Measurements from ENCODE around the gene ID1. TPM values are rescaled to one million over a fixed set of nuclear protein-coding genes. Genes with fewer than 3 reads are reported as not detected.
"Not testable (repeated sequence)": the region's sequence is repeated elsewhere in the genome, so short reads cannot be mapped to it uniquely, and the experiment has no call there.

ID1 gene
- total and polyA plus RNA-seq, 9 donors: 21.2 to 79.2 (median 36.5) TPM

DNA sequence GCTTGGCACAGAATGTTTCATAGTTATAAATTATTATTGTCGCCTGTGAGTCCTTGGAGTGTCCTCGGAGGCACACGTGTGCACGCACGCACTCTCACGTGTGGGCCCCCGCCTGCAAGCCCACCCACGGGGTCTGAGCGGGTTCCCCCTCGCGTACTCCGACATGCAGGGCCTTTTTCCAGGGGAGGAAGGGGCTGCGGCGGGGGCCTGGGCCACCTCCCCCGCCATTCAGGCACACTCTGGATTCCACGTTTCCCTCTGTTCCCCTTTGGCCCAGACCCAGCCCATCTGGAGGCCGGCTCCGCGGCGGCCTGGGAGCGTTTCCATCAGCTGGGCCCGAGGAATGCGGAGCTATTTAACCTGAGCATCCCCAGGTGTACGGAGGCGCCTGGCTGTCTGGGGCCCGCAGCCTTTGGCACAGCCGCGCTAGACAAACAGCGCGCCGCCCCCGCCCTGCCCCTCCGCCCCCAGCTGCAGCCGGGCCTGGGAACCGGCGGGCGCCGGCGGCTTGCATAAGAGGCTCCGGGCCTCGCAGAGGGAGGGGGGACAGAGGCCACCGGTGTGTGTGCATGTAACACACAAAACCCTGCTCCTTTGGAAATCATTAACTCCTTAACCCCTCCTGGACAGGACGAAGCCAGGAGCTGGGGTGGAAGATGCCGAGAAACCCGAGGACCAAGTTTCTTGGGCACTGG, 3.3 kb downstream of the ID1 start:
- H3K9me3 ChIP-seq (replicated peaks; ENCODE audit: control insufficient read depth, low read depth, low read length): no peaks in the 10 kb centered on the region
- H3K36me3 ChIP-seq (ENCODE audit: control insufficient read depth, insufficient read depth, low read length): no peaks in the 10 kb centered on the region
- peaks cover 56% of the 10 kb centered on the region for H3K4me1 ChIP-seq (ENCODE audit: control insufficient read depth, insufficient read depth, low read length)
- H3K4me3 ChIP-seq (ENCODE audit: low read length): no peak overlapping the region
- peak; percentile 93 for DNase-seq
- peaks cover 12% of the 10 kb centered on the region for H3K27me3 ChIP-seq (ENCODE audit: control insufficient read depth, insufficient read depth, low read length)
- WGBS (ENCODE audit: insufficient coverage): under 1% methylated on average over 27 of the region's 45 CpGs
- peak overlapping the region; percentile 92 for H3K27ac ChIP-seq (ENCODE audit: low read length)

DNA sequence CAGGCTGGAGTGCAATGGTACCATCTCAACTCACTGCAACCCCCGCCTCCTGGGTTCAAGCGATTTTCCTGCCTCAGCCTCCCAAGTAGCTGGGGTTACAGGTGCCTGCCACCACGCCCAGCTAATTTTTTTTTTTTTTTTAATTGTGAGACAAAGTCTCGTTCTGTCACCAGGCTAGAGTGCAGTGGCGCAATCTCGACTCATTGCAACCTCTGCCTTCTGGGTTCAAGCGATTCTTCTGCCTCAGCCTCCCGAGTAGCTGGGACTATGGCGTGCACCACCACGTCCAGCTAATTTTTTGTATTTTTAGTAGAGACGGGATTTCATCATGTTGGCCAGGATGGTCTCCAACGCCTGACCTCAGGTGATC, 7.2 kb downstream of the ID1 start:
- H3K4me1 ChIP-seq (ENCODE audit: control insufficient read depth, insufficient read depth, low read length): peaks cover 29% of the 10 kb centered on the region
- DNase-seq; H3K36me3 ChIP-seq (ENCODE audit: control insufficient read depth, insufficient read depth, low read length); H3K27ac ChIP-seq (ENCODE audit: low read length); H3K4me3 ChIP-seq (ENCODE audit: low read length); H3K9me3 ChIP-seq (replicated peaks; ENCODE audit: control insufficient read depth, low read depth, low read length); H3K27me3 ChIP-seq (ENCODE audit: control insufficient read depth, insufficient read depth, low read length): not testable (repeated sequence)
- 90% methylated on average over 10 of the region's 12 CpGs for WGBS (ENCODE audit: insufficient coverage)

DNA sequence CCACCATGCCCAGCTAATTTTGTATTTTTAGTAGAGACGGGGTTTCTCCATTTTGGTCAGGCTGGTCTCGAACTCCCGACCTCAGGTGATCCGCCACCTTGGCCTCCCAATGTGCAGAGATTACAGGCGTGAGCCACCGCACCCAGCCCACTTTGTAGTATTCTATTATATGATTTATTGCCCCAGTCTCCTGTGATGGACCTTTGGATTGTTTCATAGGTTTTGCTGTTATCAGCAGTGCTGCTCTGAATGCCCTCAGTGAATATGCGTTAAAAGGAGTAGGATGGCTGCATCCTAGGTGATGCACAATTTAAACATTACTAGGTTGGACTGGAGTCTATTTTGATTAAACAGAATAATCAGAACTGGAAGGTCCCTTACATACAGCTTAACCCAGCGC, 10.3 kb downstream of the ID1 start:
- WGBS (ENCODE audit: insufficient coverage): no CpG with 5 or more reads among the region's 8 CpGs
- H3K9me3 ChIP-seq (replicated peaks; ENCODE audit: control insufficient read depth, low read depth, low read length): no peaks in the 10 kb centered on the region
- no peak for DNase-seq
- no peaks in the 10 kb centered on the region for H3K27me3 ChIP-seq (ENCODE audit: control insufficient read depth, insufficient read depth, low read length)
- H3K36me3 ChIP-seq (ENCODE audit: control insufficient read depth, insufficient read depth, low read length): no peaks in the 10 kb centered on the region
- H3K27ac ChIP-seq (ENCODE audit: low read length): no peak overlapping the region
- H3K4me3 ChIP-seq (ENCODE audit: low read length): no peak overlapping the region
- H3K4me1 ChIP-seq (ENCODE audit: control insufficient read depth, insufficient read depth, low read length): peaks cover 8% of the 10 kb centered on the region

DNA sequence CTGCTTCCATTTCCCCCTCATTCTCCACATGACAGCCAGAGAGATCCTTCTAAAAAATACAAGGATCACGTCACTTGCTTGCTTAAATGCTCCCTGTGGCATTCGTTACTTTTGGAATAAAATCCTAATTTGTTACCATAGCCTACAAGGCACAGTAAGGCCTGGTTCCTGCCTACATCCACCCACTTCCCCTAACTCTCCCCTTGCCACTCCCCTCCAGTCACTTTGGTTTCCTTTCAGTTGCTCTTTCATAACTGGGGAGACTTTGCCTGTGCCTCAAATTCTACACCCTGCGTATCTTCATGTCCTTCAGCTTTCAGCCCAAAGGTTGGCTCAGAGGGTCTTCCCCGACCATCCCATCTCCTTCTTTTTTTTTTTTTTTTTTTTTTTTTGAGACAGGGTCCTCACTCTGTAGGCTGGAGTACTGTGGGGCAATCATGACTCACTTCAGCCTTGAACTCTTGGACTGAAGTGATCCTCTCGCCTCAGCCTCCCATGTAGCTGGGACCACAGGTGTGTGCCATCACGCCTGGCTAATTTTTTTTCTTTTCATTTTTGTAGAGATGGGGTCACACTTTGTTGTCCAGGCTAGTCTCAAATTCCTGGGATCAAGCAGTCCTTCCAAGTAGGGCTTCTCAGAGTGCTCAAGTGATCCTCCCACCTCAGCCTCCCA, 12.5 kb downstream of the ID1 start:
- H3K27ac ChIP-seq (ENCODE audit: low read length): no peak overlapping the region
- H3K4me3 ChIP-seq (ENCODE audit: low read length): no peak overlapping the region
- peaks cover 4% of the 10 kb centered on the region for H3K4me1 ChIP-seq (ENCODE audit: control insufficient read depth, insufficient read depth, low read length)
- H3K36me3 ChIP-seq (ENCODE audit: control insufficient read depth, insufficient read depth, low read length): no peaks in the 10 kb centered on the region
- H3K9me3 ChIP-seq (replicated peaks; ENCODE audit: control insufficient read depth, low read depth, low read length): no peaks in the 10 kb centered on the region
- no peaks in the 10 kb centered on the region for H3K27me3 ChIP-seq (ENCODE audit: control insufficient read depth, insufficient read depth, low read length)
- DNase-seq: no peak
- WGBS (ENCODE audit: insufficient coverage): 87% methylated on average over 4 of the region's 6 CpGs

DNA sequence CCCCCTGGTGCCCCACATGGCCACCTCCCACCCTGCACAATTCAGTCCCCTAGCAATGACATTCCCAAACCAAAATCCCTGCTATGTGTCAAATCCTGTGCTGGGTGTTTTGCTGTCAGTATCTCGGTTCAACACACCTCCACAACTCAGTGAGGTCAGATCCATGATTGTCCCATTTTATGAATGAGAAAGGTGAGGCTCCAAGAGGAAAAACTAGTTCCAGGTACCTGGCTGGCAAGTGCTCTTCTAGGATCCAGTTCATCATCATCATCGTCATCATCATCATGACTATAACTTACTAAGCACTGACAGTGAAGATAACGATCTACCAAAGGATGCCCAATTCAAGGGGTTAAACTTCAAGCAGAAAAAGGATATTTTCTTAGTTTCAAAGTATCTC, 15.2 kb downstream of the ID1 start:
- no peaks in the 10 kb centered on the region for H3K9me3 ChIP-seq (replicated peaks; ENCODE audit: control insufficient read depth, low read depth, low read length)
- no CpG with 5 or more reads among the region's 3 CpGs for WGBS (ENCODE audit: insufficient coverage)
- H3K36me3 ChIP-seq (ENCODE audit: control insufficient read depth, insufficient read depth, low read length): no peaks in the 10 kb centered on the region
- H3K4me3 ChIP-seq (ENCODE audit: low read length): no peak overlapping the region
- no peak overlapping the region for H3K27ac ChIP-seq (ENCODE audit: low read length)
- no peak for DNase-seq
- peaks cover 3% of the 10 kb centered on the region for H3K4me1 ChIP-seq (ENCODE audit: control insufficient read depth, insufficient read depth, low read length)
- no peaks in the 10 kb centered on the region for H3K27me3 ChIP-seq (ENCODE audit: control insufficient read depth, insufficient read depth, low read length)

DNA sequence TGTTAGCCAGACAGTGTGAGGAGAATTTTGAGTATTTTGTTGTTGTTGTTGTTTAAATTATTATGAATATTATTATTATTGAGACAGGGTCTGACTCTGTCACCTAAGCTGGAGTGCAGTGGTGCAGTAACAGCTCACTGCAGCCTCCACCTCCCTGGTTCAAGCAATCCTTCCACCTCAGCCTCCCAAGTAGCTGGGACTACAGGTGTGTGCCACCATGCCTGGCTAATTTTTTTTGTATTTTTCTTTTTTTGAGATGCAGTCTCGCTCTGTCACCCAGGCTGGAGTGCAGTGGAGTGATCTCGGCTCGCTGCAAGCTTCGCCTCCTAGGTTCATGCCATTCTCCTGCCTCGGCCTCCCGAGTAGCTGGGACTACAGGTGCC, 18.0 kb downstream of the ID1 start:
- DNase-seq; H3K4me1 ChIP-seq (ENCODE audit: control insufficient read depth, insufficient read depth, low read length); H3K27ac ChIP-seq (ENCODE audit: low read length); H3K27me3 ChIP-seq (ENCODE audit: control insufficient read depth, insufficient read depth, low read length); H3K36me3 ChIP-seq (ENCODE audit: control insufficient read depth, insufficient read depth, low read length); H3K9me3 ChIP-seq (replicated peaks; ENCODE audit: control insufficient read depth, low read depth, low read length); H3K4me3 ChIP-seq (ENCODE audit: low read length): not testable (repeated sequence)
- WGBS (ENCODE audit: insufficient coverage): 100% methylated on average over 4 of the region's 6 CpGs

DNA sequence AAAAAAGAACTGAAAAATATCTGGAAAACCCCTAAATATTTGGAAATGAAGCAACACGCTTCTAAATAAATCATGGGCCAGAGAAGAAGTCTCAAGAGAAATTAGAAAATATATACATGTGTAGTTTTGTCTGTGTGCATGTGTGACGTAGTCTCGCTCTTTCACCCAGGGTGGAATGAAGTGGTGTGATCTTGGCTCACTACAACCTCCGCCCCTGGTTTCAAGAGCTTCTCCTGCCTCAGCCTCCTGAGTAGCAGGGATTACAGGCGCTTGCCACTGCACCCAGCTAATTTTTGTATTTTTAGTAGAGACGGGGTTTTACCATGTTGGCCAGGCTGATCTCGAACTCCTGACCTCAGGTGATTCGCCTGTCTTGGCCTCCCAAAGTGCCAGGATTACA, 21.4 kb downstream of the ID1 start:
- not testable (repeated sequence) for H3K27ac ChIP-seq (ENCODE audit: low read length); H3K36me3 ChIP-seq (ENCODE audit: control insufficient read depth, insufficient read depth, low read length)
- 82% methylated on average over 4 of the region's 8 CpGs for WGBS (ENCODE audit: insufficient coverage)

DNA sequence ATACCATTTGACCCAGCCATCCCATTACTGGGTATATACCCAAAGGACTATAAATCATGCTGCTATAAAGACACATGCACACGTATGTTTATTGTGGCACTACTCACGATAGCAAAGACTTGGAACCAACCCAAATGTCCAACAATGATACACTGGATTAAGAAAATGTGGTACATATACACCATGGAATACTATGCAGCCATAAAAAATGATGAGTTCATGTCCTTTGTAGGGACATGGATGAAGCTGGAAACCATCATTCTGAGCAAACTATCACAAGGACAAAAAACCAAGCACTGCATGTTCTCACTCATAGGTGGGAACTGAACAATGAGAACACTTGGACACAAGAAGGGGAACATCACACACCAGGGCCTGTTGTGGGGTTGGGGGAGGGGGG, 23.0 kb downstream of the ID1 start:
- not testable (repeated sequence) for H3K4me1 ChIP-seq (ENCODE audit: control insufficient read depth, insufficient read depth, low read length); H3K9me3 ChIP-seq (replicated peaks; ENCODE audit: control insufficient read depth, low read depth, low read length); H3K4me3 ChIP-seq (ENCODE audit: low read length); H3K27me3 ChIP-seq (ENCODE audit: control insufficient read depth, insufficient read depth, low read length); H3K36me3 ChIP-seq (ENCODE audit: control insufficient read depth, insufficient read depth, low read length); DNase-seq; H3K27ac ChIP-seq (ENCODE audit: low read length)
- no CpG with 5 or more reads among the region's 2 CpGs for WGBS (ENCODE audit: insufficient coverage)

More for the DNA sequence above, 21.4 kb downstream of the ID1 start:
- not testable (repeated sequence) for H3K4me3 ChIP-seq (ENCODE audit: low read length); H3K4me1 ChIP-seq (ENCODE audit: control insufficient read depth, insufficient read depth, low read length); H3K27me3 ChIP-seq (ENCODE audit: control insufficient read depth, insufficient read depth, low read length); H3K9me3 ChIP-seq (replicated peaks; ENCODE audit: control insufficient read depth, low read depth, low read length); DNase-seq

DNA sequence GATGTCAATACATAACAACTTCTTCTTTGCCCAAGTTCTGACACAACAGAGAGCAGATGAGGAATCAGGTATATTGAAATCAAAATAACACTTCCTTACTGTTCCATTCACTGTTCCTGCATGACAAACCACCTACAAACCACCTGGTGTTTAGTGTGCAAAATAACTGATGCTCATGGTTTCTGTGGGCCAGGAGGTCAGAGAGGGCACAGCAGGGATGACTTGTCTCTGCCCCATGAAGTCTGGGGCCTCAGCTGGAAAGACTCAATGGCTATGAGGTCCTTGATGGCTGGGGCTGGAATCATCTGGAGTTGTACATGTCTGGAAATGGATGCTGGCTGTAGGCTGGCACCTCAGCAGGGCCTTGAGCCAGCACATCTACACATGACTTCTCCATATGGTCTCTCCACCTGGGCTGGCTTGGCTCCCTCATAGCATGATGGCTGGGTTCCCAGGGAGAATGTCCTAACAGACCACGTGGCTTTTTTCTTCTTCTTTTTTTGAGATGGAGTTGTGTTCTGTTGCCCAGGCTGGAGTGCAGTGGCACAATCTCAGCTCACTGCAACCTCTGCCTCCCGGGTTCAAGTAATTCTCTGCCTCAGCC, 25.2 kb downstream of the ID1 start:
- Histone ChIP-seq H3K9me3 (replicated peaks; ENCODE audit: control insufficient read depth, low read depth, low read length) (no peaks in the 10 kb centered on the region), H3K4me1 (ENCODE audit: control insufficient read depth, insufficient read depth, low read length) (no peaks in the 10 kb centered on the region), H3K4me3 (ENCODE audit: low read length) (no peak overlapping the region), H3K27me3 (ENCODE audit: control insufficient read depth, insufficient read depth, low read length) (no peaks in the 10 kb centered on the region), H3K27ac (ENCODE audit: low read length) (no peak overlapping the region), H3K36me3 (ENCODE audit: control insufficient read depth, insufficient read depth, low read length) (no peaks in the 10 kb centered on the region)
- no CpG with 5 or more reads among the region's 2 CpGs for WGBS (ENCODE audit: insufficient coverage)
- DNase-seq: peak; percentile 76

DNA sequence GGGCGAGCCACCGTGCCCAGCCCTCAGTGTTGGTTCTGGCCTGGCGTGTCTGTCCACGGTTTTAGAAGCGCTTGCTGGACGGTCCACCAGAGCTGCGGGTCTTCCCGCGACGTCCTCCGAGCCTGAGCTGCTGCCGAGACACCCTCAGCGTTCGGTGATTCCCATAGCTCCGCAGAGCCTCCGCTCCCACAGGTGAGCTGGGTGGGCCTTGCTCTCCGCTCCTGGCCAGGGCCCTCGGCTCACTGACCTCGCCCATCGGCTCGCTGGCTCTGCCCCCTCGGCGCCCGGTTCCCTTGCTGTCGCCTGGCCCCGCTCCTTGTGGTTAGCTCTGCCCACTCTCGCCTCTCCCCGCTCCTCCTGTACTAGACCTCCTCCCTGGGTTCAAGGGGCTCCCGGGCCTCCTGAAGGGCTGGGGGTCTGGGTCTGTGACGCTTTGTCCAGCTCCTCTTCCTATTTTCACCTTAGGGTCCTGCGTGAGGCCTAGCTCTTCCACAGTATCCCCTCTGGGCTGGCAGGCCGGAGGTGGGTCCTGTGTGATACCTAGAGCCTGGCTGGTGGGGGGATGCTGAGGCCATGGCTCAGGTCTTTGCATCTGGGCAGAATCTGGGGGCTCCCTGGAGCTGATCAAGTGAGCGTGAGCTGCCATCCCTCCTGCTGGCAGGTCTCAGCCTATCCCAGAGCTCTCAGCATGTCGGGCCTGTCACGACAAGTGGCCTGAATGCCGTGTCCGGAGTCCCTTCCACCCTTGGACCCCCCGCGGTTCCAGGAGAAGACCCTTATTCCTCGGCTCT, 27.7 kb downstream of the ID1 start:
- Histone ChIP-seq H3K27ac (ENCODE audit: low read length) (no peak overlapping the region), H3K27me3 (ENCODE audit: control insufficient read depth, insufficient read depth, low read length) (no peaks in the 10 kb centered on the region), H3K9me3 (replicated peaks; ENCODE audit: control insufficient read depth, low read depth, low read length) (no peaks in the 10 kb centered on the region), H3K36me3 (ENCODE audit: control insufficient read depth, insufficient read depth, low read length) (no peaks in the 10 kb centered on the region), H3K4me3 (ENCODE audit: low read length) (no peak overlapping the region), H3K4me1 (ENCODE audit: control insufficient read depth, insufficient read depth, low read length) (peaks cover 1% of the 10 kb centered on the region)
- 93% methylated on average over 38 of the region's 40 CpGs for WGBS (ENCODE audit: insufficient coverage)
- no peak for DNase-seq
